Sigmoid colon (tissue), 7 donors: Measurements from ENCODE around the gene NOTUM. TPM values are rescaled to one million over a fixed set of nuclear protein-coding genes. Genes with fewer than 3 reads are reported as not detected.

Source experiments
- DNase-seq: peaks from one replicate; pipeline ENCODE4 v3.0.0-alpha.2; 2019
- H3K27ac ChIP-seq, 4 donors: fragments of 200-600 bp; sonication (generic); one replicate each; pipeline ENCODE4 v1.5.1; 2016 to 2019; ENCODE audit warnings: mild to moderate bottlenecking in 1 of 4
- H3K27me3 ChIP-seq, 3 donors: fragments of 200-600 bp; sonication (generic); one replicate each; pipeline ENCODE4 v1.5.1; 2019; ENCODE audit warnings: mild to moderate bottlenecking in 1 of 3
- H3K36me3 ChIP-seq, 4 donors: fragments of 200-600 bp; sonication (generic); one replicate each; pipeline ENCODE4 v1.5.1; 2016 to 2019
- H3K4me1 ChIP-seq, 4 donors: fragments of 200-600 bp; sonication (generic); one replicate each; pipeline ENCODE4 v1.5.1; 2017 to 2019
- H3K4me3 ChIP-seq, 4 donors: fragments of 200-600 bp; sonication (generic); one replicate each; pipeline ENCODE4 v1.5.1; 2017 to 2019; ENCODE audit warnings: mild to moderate bottlenecking in 2 of 4, moderate library complexity in 1 of 4
- H3K9me3 ChIP-seq, 4 donors: fragments of 200-600 bp in 3 of 4; sonication (generic) in 3 of 4; one replicate each; pipeline versions ENCODE4 v1.5.1 to v1.6.1; 2013 to 2019
- CTCF ChIP-seq, 4 experiments: fragments of 450-650 bp in 3 of 4; fragments of 200-600 bp in 1 of 4; IDR thresholded peaks; one replicate each; pipeline ENCODE4 v1.5.1; 2016 to 2019; ENCODE audit warnings: antibody characterized with exemption in 4 of 4, mild to moderate bottlenecking in 3 of 4, moderate library complexity in 2 of 4
- EP300 ChIP-seq, 4 donors: sonication (generic); formaldehyde crosslinking; IDR thresholded peaks; one replicate each; pipeline ENCODE4 v1.6.1; 2017; ENCODE audit warnings: antibody characterized with exemption in 4 of 4
- POLR2A ChIP-seq, 2 donors: fragments of 450-650 bp; IDR thresholded peaks; one replicate each; pipeline ENCODE4 v1.6.1; 2016; ENCODE audit warnings: antibody characterized with exemption in 2 of 2, mild to moderate bottlenecking in 2 of 2, moderate library complexity in 2 of 2
- POLR2AphosphoS5 ChIP-seq, 4 donors: sonication (generic); formaldehyde crosslinking; IDR thresholded peaks; one replicate each; pipeline ENCODE4 v1.6.1; 2017; ENCODE audit warnings: antibody characterized with exemption in 4 of 4
- WGBS, 2 donors: extraction: QIAGEN DNeasy Blood & Tissue Kit; methylation state at CpG; one replicate each; pipeline ENCODE4 v1.1.7; 2013; 5-methylcytosine and 5-hydroxymethylcytosine counted together
- intact Hi-C: fragments of 100-400 bp; cut with DNase I; formaldehyde crosslinking; loops from one replicate; pipeline ENCODE4 v1.15.1; 2023
- polyA plus RNA-seq, 3 donors: library from polyadenylated mRNA; stranded (reverse); fragments of 200-250 nt; gene quantifications; one replicate each; pipeline ENCODE4 v1.2.3, GENCODE V29; 2013
- total RNA-seq, 4 donors: library from RNA; depleted of rRNA; stranded (reverse); fragments of >200 nt; gene quantifications; one replicate each; pipeline ENCODE4 v1.1.0, GENCODE V29; 2016
- donor health status: healthy with polysubstance abuse.
- donor health status: Bipolar disorder and iron deficiency.
- donor health status: healthy.

The NOTUM gene
- total and polyA plus RNA-seq, 7 donors = 0.22 TPM; not detected in 6

GRCh38 chr17:81933178-81933699 is 27.7 kb downstream of the NOTUM start:
- no peak overlapping the region for H3K4me3 ChIP-seq
- WGBS, 2 donors = 88 to 94% methylated on average over 14 of the region's 14 CpGs
- TF ChIP-seq POLR2AphosphoS5 (IDR thresholded peaks at IDR 0.05) (no peak), POLR2A (IDR thresholded peaks at IDR 0.05) (no peak), EP300 (IDR thresholded peaks at IDR 0.05) (no peak), CTCF (IDR thresholded peaks at IDR 0.05) (no peak)
- no peak overlapping the region for H3K27ac ChIP-seq
- H3K36me3 ChIP-seq = no peaks in the 10 kb centered on the region
- DNase-seq = no peak
- intact Hi-C loops = no loop called here
- H3K9me3 ChIP-seq = no peaks in the 10 kb centered on the region
- peaks cover 0 to 10% (median 0%) of the 10 kb centered on the region in 3 donors for H3K27me3 ChIP-seq
- H3K4me1 ChIP-seq = peaks cover 0 to 31% (median 18%) of the 10 kb centered on the region in 4 donors

- Histone ChIP-seq H3K4me1 (peaks cover 0 to 29% (median 20%) of the 10 kb centered on the region in 4 donors), H3K27ac (no peak overlapping the region), H3K36me3 (no peaks in the 10 kb centered on the region), H3K9me3 (no peaks in the 10 kb centered on the region), H3K27me3 (peaks cover 0 to 13% (median 0%) of the 10 kb centered on the region in 3 donors), H3K4me3 (no peak overlapping the region)
- intact Hi-C loops = no loop called here
- DNase-seq = no peak
- no peak for TF ChIP-seq POLR2AphosphoS5 (IDR thresholded peaks at IDR 0.05)
- TF ChIP-seq CTCF (IDR thresholded peaks at IDR 0.05) = no peak
- TF ChIP-seq EP300 (IDR thresholded peaks at IDR 0.05) = no peak
- no peak for TF ChIP-seq POLR2A (IDR thresholded peaks at IDR 0.05)
- WGBS, 2 donors = 92 to 93% methylated on average over 9 of the region's 9 CpGs
These were observed 28.5 kb downstream of the NOTUM start for GRCh38 chr17:81932333-81932983.

GRCh38 chr17:81931557-81932332 is 29.2 kb downstream of the NOTUM start:
- no peaks in the 10 kb centered on the region for H3K9me3 ChIP-seq
- H3K27me3 ChIP-seq = peaks cover 0 to 13% (median 0%) of the 10 kb centered on the region in 3 donors
- WGBS, 2 donors = 17 to 44% methylated on average over 15 of the region's 15 CpGs
- H3K4me3 ChIP-seq = no peak overlapping the region
- H3K27ac ChIP-seq = no peak overlapping the region
- no peaks in the 10 kb centered on the region for H3K36me3 ChIP-seq
- DNase-seq = no peak
- peaks cover 0 to 22% (median 16%) of the 10 kb centered on the region in 4 donors for H3K4me1 ChIP-seq
- TF ChIP-seq POLR2AphosphoS5 (IDR thresholded peaks at IDR 0.05) (no peak), POLR2A (IDR thresholded peaks at IDR 0.05) (no peak), EP300 (IDR thresholded peaks at IDR 0.05) (no peak), CTCF (IDR thresholded peaks at IDR 0.05) (no peak)
- intact Hi-C loops = no loop called here

- no peaks in the 10 kb centered on the region for H3K9me3 ChIP-seq
- no peak for TF ChIP-seq CTCF (IDR thresholded peaks at IDR 0.05)
- TF ChIP-seq EP300 (IDR thresholded peaks at IDR 0.05) = no peak
- no peak for TF ChIP-seq POLR2AphosphoS5 (IDR thresholded peaks at IDR 0.05)
- TF ChIP-seq POLR2A (IDR thresholded peaks at IDR 0.05) = no peak
- H3K27me3 ChIP-seq = peaks cover 0 to 13% (median 0%) of the 10 kb centered on the region in 3 donors
- H3K4me1 ChIP-seq = peaks cover 0 to 19% (median 15%) of the 10 kb centered on the region in 4 donors
- intact Hi-C loops = no loop called here
- no peak for DNase-seq
- H3K27ac ChIP-seq = no peak overlapping the region
- 73 to 78% methylated on average over 13 of the region's 13 CpGs for WGBS, 2 donors
- H3K4me3 ChIP-seq = no peak overlapping the region
- no peaks in the 10 kb centered on the region for H3K36me3 ChIP-seq
These were observed 29.8 kb downstream of the NOTUM start for GRCh38 chr17:81931189-81931556.
